Activated CD4-positive, alpha-beta T cell treated with anti-CD3 and anti-CD28 coated beads, Interleukin-2, amount 10 ng/mL, durations not matched to agents 7 days and 5 days (primary cell): ENCODE results near the gene F11R. TPM values are rescaled to one million over a fixed set of nuclear protein-coding genes. Genes with fewer than 3 reads are reported as not detected.
"Not testable (repeated sequence)": the region's sequence is repeated elsewhere in the genome, so short reads cannot be mapped to it uniquely, and the experiment has no call there.

Experiments
- CTCF ChIA-PET: fragments of 350-600 bp; sonication (Branson Sonifier 250); formaldehyde crosslinking; loops from one replicate; lab custom pipeline; 2021; ENCODE audit warnings: antibody characterized with exemption; lab: Charles Lee
- POLR2A ChIA-PET: fragments of 350-600 bp; sonication (Branson Sonifier 250); formaldehyde crosslinking; loops from one replicate; lab custom pipeline; 2021; ENCODE audit warnings: antibody characterized with exemption; lab: Charles Lee
- DNase-seq: peaks from one replicate; pipeline ENCODE4 v3.0.0-alpha.2; 2020
- H3K27ac Mint-ChIP-seq: one replicate; pipeline ENCODE4 v1.8.0; 2021; ENCODE audit warnings: mild to moderate bottlenecking, moderate library complexity, mixed read lengths
- H3K27me3 Mint-ChIP-seq: one replicate; pipeline ENCODE4 v1.8.0; 2021; ENCODE audit warnings: mixed read lengths
- H3K36me3 Mint-ChIP-seq: one replicate; pipeline ENCODE4 v1.8.0; 2021; ENCODE audit warnings: low read depth, mixed read lengths
- H3K4me1 Mint-ChIP-seq: one replicate; pipeline ENCODE4 v1.8.0; 2021; ENCODE audit warnings: mixed read lengths
- H3K4me3 Mint-ChIP-seq: one replicate; pipeline ENCODE4 v1.8.0; 2021; ENCODE audit warnings: mild to moderate bottlenecking, moderate library complexity, mixed read lengths
- H3K9me3 Mint-ChIP-seq: one replicate; pipeline ENCODE4 v1.8.0; 2021; ENCODE audit warnings: mixed read lengths
- total RNA-seq, 2 experiments: library from RNA; stranded (reverse); gene quantifications; one replicate each; pipeline ENCODE4 v1.2.3, GENCODE V29; 2021

Gene F11R
- total RNA-seq, 2 experiments from 2014 or later, result 14.1 to 15.6 TPM

DNA sequence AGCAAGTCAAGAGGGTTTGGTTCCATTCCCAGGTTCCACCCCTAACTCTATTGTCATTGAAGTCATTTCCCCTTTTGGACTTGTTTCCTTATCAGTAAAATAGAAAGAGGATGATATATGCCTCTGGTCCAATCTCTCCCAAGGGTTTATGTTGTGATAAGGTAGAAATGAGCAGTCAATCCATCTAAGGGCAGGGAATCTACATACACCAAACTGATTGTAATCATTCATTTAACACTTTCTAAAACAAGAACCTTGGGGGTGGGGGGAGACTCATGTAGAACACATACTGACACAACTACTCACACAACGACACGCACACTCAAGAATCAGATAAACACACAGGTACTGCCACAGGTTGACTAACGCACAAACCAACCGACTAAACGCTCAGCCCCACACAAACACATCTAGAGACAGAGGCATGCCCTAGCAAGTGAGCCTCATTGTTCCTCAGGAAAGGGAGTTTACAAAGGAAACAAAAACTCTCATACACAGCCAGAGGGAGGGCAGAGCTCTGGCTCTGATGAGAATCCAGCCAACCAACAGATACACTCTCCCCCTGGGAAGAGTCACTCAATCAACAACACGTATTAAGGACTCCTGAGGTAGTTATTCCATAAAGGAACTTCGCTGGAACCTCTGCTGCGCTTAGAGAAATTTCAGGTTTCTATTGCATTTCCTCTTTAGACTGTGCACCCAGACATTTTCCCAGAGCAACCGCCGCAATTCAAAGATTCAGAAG lies 1.0 kb downstream of the F11R start:
- H3K9me3 Mint-ChIP-seq, result no peaks in the 10 kb centered on the region
- peaks cover 31% of the 10 kb centered on the region for H3K4me1 Mint-ChIP-seq
- peak overlapping the region; percentile 93 for H3K27ac Mint-ChIP-seq
- CTCF ChIA-PET, result interaction anchor here (0.7 to 3.7 kb wide), 6 partner anchors 12 to 183 kb away, joined by 3 to 19 read pairs (median 6); partner anchors contain the start of gene TSTD1
- peak overlapping the region; percentile 92 for H3K4me3 Mint-ChIP-seq
- no peak for DNase-seq
- H3K36me3 Mint-ChIP-seq, result peaks cover 2% of the 10 kb centered on the region
- POLR2A ChIA-PET, result interaction anchor here (0.6 to 1.4 kb wide), 3 partner anchors 26 to 147 kb away, joined by 3 to 8 read pairs (median 4); partner anchors contain the start of genes ARHGAP30 and USF1
- peaks cover 2% of the 10 kb centered on the region for H3K27me3 Mint-ChIP-seq

DNA sequence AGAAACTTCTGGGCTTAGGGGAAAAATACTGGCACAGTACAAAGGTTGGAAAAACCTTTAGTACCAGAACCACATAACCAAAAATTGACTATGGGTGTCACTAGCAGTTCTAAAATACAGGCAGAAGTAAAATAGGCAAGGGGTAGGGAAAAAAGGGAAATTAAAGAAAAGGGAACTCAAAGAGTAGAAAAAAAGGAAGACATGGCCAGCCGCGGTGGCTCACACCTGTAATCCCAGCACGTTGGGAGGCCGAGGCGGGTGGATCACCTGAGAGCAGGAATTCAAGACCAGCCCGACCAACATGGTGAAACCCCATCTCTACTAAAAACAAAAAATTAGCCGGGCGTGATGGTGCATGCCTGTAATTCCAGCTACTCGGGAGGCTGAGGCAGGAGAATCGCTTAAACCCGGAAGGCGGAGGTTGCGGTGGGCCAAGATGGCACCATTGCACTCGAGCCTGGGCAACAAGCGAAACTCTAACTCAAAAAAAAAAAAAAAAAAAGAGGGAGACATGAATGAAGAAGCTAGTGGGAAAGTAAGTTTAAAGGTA lies 1.8 kb downstream of the F11R start:
- peak overlapping the region; percentile 92 for H3K4me3 Mint-ChIP-seq
- H3K36me3 Mint-ChIP-seq, POLR2A ChIA-PET, H3K27ac Mint-ChIP-seq, H3K9me3 Mint-ChIP-seq, H3K27me3 Mint-ChIP-seq, DNase-seq: not testable (repeated sequence)
- CTCF ChIA-PET, result interaction anchor here (0.6 to 1.5 kb wide), 4 partner anchors 13 to 29 kb away, joined by 3 read pairs; no protein-coding TSS in a partner anchor
- peaks cover 35% of the 10 kb centered on the region for H3K4me1 Mint-ChIP-seq

DNA sequence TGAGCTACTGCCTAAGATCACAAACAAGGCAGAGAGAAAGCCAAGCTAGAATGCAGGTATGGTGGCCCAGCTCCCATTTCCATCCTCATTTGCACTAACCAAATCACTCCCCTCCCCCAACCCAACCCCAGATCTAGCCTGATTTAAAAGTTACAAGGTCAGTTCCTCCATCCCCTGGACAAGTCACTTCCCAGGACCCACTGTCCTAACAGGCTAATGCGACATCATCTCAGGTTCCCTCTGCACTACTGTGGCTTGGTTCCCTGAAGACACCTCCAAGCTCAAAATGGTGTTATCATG lies 2.4 kb downstream of the F11R start:
- H3K4me1 Mint-ChIP-seq, result peaks cover 39% of the 10 kb centered on the region
- H3K27me3 Mint-ChIP-seq, result peaks cover 2% of the 10 kb centered on the region
- POLR2A ChIA-PET, result no interaction called here
- CTCF ChIA-PET, result interaction anchor here (0.6 to 1.5 kb wide), 4 partner anchors 13 to 28 kb away, joined by 3 read pairs; no protein-coding TSS in a partner anchor
- no peak overlapping the region for H3K27ac Mint-ChIP-seq
- no peak for DNase-seq
- no peaks in the 10 kb centered on the region for H3K9me3 Mint-ChIP-seq
- peaks cover 2% of the 10 kb centered on the region for H3K36me3 Mint-ChIP-seq
- no peak overlapping the region for H3K4me3 Mint-ChIP-seq

DNA sequence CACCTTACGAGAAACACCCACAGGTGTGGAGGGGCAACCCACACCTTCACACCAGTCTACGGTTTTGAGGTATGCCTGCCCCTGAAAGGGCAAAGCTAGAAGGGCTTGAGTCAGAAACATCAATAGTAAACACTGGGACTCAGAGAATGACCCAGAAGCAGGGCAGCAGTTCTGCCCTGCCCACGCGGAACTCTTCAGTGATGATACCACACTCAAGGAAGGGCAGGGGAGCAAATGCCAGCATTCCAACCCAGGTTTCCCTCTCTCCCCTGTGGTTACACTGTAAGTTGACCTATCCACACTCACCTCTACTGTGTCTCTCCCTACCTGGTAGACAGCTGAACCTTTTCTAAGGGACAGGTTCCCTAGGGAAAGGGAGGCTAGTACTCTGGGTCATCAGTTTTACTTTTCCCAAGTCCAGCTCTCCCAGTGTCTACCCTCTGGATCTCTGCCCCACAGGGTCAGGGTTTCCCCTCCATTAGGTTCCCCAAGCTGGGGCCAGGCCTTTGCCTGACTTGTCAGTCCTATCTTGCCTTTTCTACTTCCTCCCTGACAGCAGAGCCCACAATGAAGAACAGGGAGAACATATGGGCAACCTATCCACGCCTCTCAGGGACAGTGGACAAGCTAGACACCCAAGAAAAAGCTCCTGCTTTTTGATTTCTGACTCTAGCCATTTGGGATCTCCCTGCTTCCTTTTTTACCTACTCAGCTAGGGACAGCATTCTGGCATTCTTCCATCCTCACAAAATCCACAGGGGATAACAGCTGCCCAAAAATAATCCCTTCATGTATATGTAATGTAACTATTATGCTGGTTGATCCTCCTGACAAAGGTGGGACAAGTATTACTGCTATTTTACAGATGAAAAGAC lies 3.0 kb downstream of the F11R start:
- ChIA-PET CTCF (interaction anchor here (0.6 to 1.5 kb wide), 5 partner anchors 12 to 28 kb away, joined by 3 to 4 read pairs (median 3); no protein-coding TSS in a partner anchor), POLR2A (no interaction called here)
- Mint-ChIP-seq H3K36me3 (peaks cover 2% of the 10 kb centered on the region), H3K9me3 (no peaks in the 10 kb centered on the region), H3K27me3 (peaks cover 2% of the 10 kb centered on the region), H3K4me1 (peaks cover 45% of the 10 kb centered on the region), H3K4me3 (no peak overlapping the region), H3K27ac (no peak overlapping the region)
- DNase-seq, result no peak

DNA sequence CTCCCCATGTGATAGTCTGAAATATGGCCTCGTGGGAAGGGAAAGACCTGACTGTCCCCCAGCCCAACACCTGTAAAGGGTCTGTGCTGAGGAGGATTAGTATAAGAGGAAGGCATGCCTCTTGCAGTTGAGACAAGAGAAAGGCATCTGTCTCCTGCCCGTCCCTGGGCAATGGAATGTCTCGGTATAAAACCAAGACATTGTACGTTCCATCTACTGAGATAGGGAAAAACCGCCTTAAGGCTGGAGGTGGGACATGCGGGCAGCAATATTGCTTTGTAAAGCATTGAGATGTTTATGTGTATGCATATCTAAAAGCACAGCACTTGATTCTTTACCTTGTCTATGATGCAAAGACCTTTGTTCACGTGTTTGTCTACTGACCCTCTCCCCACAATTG lies 3.8 kb downstream of the F11R start:
- H3K4me3 Mint-ChIP-seq, H3K27me3 Mint-ChIP-seq, H3K27ac Mint-ChIP-seq, H3K9me3 Mint-ChIP-seq, H3K36me3 Mint-ChIP-seq, DNase-seq, POLR2A ChIA-PET: not testable (repeated sequence)
- H3K4me1 Mint-ChIP-seq, result peaks cover 48% of the 10 kb centered on the region
- CTCF ChIA-PET, result interaction anchor here (1.2 kb wide), 1 partner anchor 23 kb away, joined by 4 read pairs; no protein-coding TSS in a partner anchor

DNA sequence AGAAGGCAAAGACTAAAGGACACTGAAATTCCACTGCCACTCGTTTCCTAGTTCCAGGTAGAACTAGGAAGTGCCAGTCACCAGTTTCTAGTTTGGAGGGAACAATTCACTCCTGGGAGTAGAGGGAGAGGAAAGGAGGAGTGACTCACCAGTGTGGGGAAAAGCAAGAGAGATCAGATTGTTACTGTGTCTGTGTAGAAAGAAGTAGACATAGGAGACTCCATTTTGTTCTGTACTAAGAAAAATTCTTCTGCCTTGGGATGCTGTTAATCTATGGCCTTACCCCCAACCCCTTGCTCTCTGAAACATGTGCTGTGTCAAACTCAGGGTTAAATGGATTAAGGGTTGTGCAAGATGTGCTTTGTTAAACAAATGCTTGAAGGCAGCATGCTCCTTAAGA lies 4.3 kb downstream of the F11R start:
- DNase-seq, H3K27me3 Mint-ChIP-seq, POLR2A ChIA-PET, H3K9me3 Mint-ChIP-seq, CTCF ChIA-PET, H3K36me3 Mint-ChIP-seq, H3K27ac Mint-ChIP-seq, H3K4me3 Mint-ChIP-seq: not testable (repeated sequence)
- peaks cover 48% of the 10 kb centered on the region for H3K4me1 Mint-ChIP-seq

DNA sequence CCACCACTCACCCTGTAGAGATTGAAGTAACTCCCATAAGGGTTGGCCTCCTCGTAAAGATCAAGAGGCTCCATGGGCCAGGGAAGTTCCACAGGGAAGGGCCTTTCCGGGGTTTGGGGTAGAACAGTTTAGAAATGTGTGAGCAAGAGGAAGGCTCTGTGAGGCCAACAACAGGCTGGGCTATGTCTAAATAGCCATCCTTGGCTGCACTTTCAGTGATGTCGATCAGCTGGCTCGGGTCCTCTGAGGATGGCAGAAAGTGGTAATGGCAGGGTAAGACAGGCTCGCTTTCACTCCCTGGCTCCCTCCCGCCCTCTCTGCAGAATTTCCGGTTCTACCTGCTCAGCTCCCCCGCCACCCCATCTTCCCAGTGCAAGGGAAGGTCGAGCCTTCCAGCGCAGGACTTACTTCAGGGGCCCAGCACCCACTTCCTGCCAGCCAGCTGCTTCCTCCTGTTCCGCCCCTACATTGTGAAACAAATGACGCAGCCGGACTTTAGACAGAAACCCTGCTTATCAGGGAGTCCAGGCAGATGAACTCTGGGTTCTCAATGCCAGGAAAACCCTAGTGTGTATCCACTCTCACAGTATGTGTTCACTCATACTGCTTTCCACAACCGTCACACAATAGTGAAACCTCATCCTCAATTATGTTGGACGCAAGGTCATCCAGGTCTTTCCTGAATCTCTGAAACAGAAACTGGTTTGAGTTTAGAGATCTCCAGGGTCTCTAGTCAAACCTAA lies 7.3 kb downstream of the F11R start:
- Mint-ChIP-seq H3K36me3 (no peaks in the 10 kb centered on the region), H3K4me3 (peak overlapping the region; percentile 55), H3K4me1 (peaks cover 25% of the 10 kb centered on the region), H3K27ac (peak overlapping the region; percentile 93), H3K27me3 (no peaks in the 10 kb centered on the region), H3K9me3 (no peaks in the 10 kb centered on the region)
- ChIA-PET CTCF (interaction anchor here (0.6 to 1.9 kb wide), 9 partner anchors 7 to 170 kb away, joined by 3 to 9 read pairs (median 3); partner anchors contain the start of gene F11R), POLR2A (no interaction called here)
- DNase-seq, result peak; percentile 61

DNA sequence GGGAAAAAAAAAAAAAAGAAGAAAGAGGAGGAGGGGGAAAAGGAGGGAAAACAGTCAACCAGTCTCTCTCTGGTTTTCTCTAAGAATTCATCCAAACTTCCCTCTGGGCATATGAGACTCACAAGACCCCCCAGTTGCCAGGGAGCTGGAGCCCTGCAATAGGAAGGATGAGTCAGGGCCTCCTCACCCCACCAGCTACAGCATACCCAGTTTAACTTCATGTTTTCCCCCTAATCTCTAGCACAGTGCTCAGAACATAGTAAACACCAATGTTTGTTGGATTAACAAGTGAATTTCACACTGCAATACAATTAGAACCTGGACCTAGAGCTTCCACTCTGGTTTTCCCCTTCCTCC lies 7.8 kb downstream of the F11R start:
- ChIA-PET CTCF (interaction anchor here (0.6 to 1.9 kb wide), 9 partner anchors 8 to 170 kb away, joined by 3 to 9 read pairs (median 3); partner anchors contain the start of gene F11R), POLR2A (no interaction called here)
- H3K36me3 Mint-ChIP-seq, result no peaks in the 10 kb centered on the region
- H3K27ac Mint-ChIP-seq, result peak overlapping the region; percentile 93
- no peaks in the 10 kb centered on the region for H3K27me3 Mint-ChIP-seq
- H3K4me3 Mint-ChIP-seq, result peak overlapping the region; percentile 55
- no peaks in the 10 kb centered on the region for H3K9me3 Mint-ChIP-seq
- no peak for DNase-seq
- peaks cover 25% of the 10 kb centered on the region for H3K4me1 Mint-ChIP-seq

DNA sequence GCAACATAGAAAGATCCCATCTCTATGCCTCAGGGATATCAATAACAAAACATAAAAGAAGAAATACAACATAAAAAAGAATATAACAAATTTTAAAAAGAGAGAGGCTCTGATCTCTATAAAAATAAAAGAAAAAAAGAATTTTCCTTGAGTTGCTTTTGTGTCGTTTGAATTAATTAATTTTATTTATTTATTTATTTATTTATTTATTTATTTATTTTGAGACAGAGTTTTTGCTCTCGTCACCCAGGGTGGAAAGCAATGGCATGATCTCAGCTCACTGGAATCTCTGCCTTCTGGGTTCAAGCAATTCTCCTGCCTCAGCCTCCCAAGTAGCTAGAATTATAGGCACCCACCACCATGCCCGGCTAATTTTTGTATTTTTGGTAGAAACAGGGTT lies 8.5 kb downstream of the F11R start:
- DNase-seq, result no peak
- Mint-ChIP-seq H3K4me3 (no peak overlapping the region), H3K27me3 (no peaks in the 10 kb centered on the region), H3K9me3 (no peaks in the 10 kb centered on the region), H3K36me3 (no peaks in the 10 kb centered on the region), H3K27ac (peak overlapping the region; percentile 93), H3K4me1 (peaks cover 25% of the 10 kb centered on the region)
- CTCF ChIA-PET, result interaction anchor here (0.6 to 0.7 kb wide), 2 partner anchors 153 to 337 kb away, joined by 3 read pairs; no protein-coding TSS in a partner anchor
- POLR2A ChIA-PET, result no interaction called here

DNA sequence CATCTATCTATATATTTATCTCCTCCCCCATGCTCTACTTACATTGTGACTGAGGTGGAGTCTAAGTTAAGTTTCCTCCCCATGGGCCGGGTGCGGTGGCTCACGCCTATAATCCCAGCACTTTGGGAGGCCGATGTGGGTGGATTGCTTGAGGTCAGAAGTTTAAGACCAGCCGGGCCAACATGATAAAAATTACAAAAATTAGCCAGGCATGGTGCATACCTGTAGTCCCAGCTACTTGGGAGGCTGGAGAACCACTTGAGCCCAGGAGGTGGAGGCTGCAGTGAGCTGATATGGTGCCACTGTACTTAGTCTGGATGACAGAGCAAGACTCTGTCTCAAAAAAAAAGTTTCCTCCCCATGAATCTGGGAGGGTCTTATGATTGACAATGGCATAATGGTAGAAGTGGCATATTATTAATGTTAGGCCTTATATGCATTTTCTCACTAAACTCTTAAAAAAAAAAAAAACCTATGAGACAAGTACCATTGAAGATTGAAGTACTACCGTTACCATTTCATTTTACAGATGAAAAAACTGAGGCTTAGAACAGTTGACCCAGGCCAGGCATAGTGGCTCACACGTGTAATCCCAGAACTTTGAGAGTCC lies 11.2 kb downstream of the F11R start:
- Mint-ChIP-seq H3K4me3 (no peak overlapping the region), H3K27ac (peak overlapping the region; percentile 9), H3K36me3 (no peaks in the 10 kb centered on the region), H3K4me1 (peaks cover 24% of the 10 kb centered on the region), H3K27me3 (no peaks in the 10 kb centered on the region), H3K9me3 (no peaks in the 10 kb centered on the region)
- DNase-seq, result no peak
- POLR2A ChIA-PET, result interaction anchor here (1.2 kb wide), 1 partner anchor 191 kb away, joined by 4 read pairs; no protein-coding TSS in a partner anchor
- CTCF ChIA-PET, result interaction anchor here (0.6 to 1.9 kb wide), 2 partner anchors 12 to 629 kb away, joined by 5 to 6 read pairs; no protein-coding TSS in a partner anchor

DNA sequence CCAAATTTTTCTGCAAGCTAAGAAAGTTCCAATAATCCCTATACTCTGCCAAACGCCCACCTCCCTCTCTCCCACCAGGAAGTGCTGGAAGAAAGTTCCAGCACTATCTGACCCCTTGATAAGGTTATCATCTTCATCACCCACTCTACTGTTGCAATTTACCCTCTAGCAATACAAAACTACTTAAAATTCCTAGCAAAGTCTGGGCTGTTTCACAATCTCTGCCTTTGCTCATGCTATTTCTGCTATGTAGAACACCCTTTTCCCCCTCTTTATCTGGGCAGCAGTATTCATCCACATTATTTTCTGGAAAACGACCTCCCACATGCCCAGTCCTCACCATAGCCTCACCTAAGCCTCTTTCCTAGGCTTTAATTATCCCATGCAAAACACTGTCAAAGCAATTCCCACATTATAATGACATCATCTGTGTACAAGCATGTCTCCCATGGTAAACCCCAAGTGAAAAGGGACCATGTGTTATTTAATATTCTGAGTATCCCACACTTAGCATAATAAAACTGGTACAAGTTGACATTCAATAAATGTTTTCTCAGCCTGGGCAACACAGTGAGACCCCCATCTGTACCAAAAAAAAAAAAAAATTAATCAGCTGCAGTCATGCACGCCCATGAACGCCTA lies 12.0 kb downstream of the F11R start:
- Mint-ChIP-seq H3K27ac (no peak overlapping the region), H3K4me3 (no peak overlapping the region), H3K36me3 (no peaks in the 10 kb centered on the region), H3K9me3 (no peaks in the 10 kb centered on the region), H3K27me3 (no peaks in the 10 kb centered on the region), H3K4me1 (peaks cover 18% of the 10 kb centered on the region)
- DNase-seq, result no peak
- CTCF ChIA-PET, result interaction anchor here (1.9 kb wide), 1 partner anchor 11 kb away, joined by 6 read pairs; no protein-coding TSS in a partner anchor
- POLR2A ChIA-PET, result interaction anchor here (0.6 kb wide), 1 partner anchor 174 kb away, joined by 3 read pairs; no protein-coding TSS in a partner anchor
